ENCODE measurements around the gene EPHA7. TPM values are rescaled to one million over a fixed set of nuclear protein-coding genes. Genes with fewer than 3 reads are reported as not detected.

Gene EPHA7
- total RNA-seq (2021) (8.4 and 10.7 TPM in 2 replicates), Bru-seq, nascent RNA (percentile 67 among the genes with signal in this experiment), BruChase-seq, experiment 1, labeled RNA remaining after a 2-hour chase (percentile 57 among the genes with signal in this experiment), BruChase-seq, experiment 2, labeled RNA remaining after a 6-hour chase (percentile 49 among the genes with signal in this experiment)
- long read RNA-seq, full-length matches to known transcripts = 7 of 20 reads
- long read RNA-seq, partial matches to known transcripts = 5 of 20 reads
- long read RNA-seq, other reads (novel, unspliced or antisense) = 8 of 20 reads

GRCh38 chr6:93419304-93420162, at the start of gene EPHA7:
Gene EPHA7, minus strand, starts transcription at chr6:93419559. Its CDS starts 218 bp downstream, at chr6:93419341.
- H3K4me1 ChIP-seq (ENCODE audit: insufficient read depth, low read length, poor library complexity, severe bottlenecking) = peaks cover 29% of the 10 kb centered on the region
- intact Hi-C loops (cut with micrococcal nuclease; ENCODE audit: unreplicated experiment) = loop anchor here (2.0 to 10.0 kb wide), 3 partner anchors 331 to 833 kb away; no protein-coding TSS in a partner anchor
- BruUV-seq (replicated peaks) = no TSS peak
- peak within 1 kb of the TSS; percentile 79 for H3K27ac ChIP-seq (ENCODE audit: low read depth, low read length, poor library complexity, severe bottlenecking)
- no peaks in the 10 kb centered on the region for H3K36me3 ChIP-seq (ENCODE audit: insufficient read depth, low read length, poor library complexity, severe bottlenecking)
- DNase-seq (ENCODE audit: low spot score) = peak; percentile 98
- H3K27me3 ChIP-seq (replicated peaks; ENCODE audit: insufficient read depth, low read depth, low read length, poor library complexity) = peaks cover 4% of the 10 kb centered on the region
- H3K4me3 ChIP-seq (ENCODE audit: low read depth, low read length, poor library complexity, severe bottlenecking) = peak within 1 kb of the TSS; percentile 84
- CTCF ChIA-PET = interaction anchor here (0.6 kb wide), 1 partner anchor 640 kb away, joined by 8 read pairs; no protein-coding TSS in a partner anchor
- TF ChIP-seq CTCF (conservative IDR thresholded peaks at IDR 0.05; ENCODE audit: low read depth, low read length) (no peak), EZH2 (IDR thresholded peaks at IDR 0.05; ENCODE audit: borderline replicate concordance, low read depth, low read length, poor library complexity, severe bottlenecking) (no peak)
- POLR2A ChIA-PET (ENCODE audit: low non-redundant PET) = interaction anchor here (0.5 to 1.0 kb wide), 3 partner anchors 12 to 983 kb away, joined by 3 to 4 read pairs (median 4); no protein-coding TSS in a partner anchor
- no peaks in the 10 kb centered on the region for H3K9me3 ChIP-seq (ENCODE audit: low read depth, low read length, poor library complexity, severe bottlenecking)

GRCh38 chr6:93468291-93468690, 48.9 kb upstream of the EPHA7 start:
- no TSS peak for BruUV-seq (replicated peaks)
- TF ChIP-seq CTCF (conservative IDR thresholded peaks at IDR 0.05; ENCODE audit: low read depth, low read length) = no peak
- TF ChIP-seq EZH2 (IDR thresholded peaks at IDR 0.05; ENCODE audit: borderline replicate concordance, low read depth, low read length, poor library complexity, severe bottlenecking) = no peak
- Histone ChIP-seq H3K4me1 (ENCODE audit: insufficient read depth, low read length, poor library complexity, severe bottlenecking) (no peaks in the 10 kb centered on the region), H3K36me3 (ENCODE audit: insufficient read depth, low read length, poor library complexity, severe bottlenecking) (no peaks in the 10 kb centered on the region), H3K27ac (ENCODE audit: low read depth, low read length, poor library complexity, severe bottlenecking) (no peak overlapping the region), H3K27me3 (replicated peaks; ENCODE audit: insufficient read depth, low read depth, low read length, poor library complexity) (no peaks in the 10 kb centered on the region), H3K9me3 (ENCODE audit: low read depth, low read length, poor library complexity, severe bottlenecking) (no peaks in the 10 kb centered on the region), H3K4me3 (ENCODE audit: low read depth, low read length, poor library complexity, severe bottlenecking) (no peak overlapping the region)
- peak; percentile 6 for DNase-seq (ENCODE audit: low spot score)
- intact Hi-C loops (cut with micrococcal nuclease; ENCODE audit: unreplicated experiment) = no loop called here
- CTCF ChIA-PET = no interaction called here
- POLR2A ChIA-PET (ENCODE audit: low non-redundant PET) = no interaction called here

GRCh38 chr6:93454533-93454932, 35.2 kb upstream of the EPHA7 start:
- no TSS peak for BruUV-seq (replicated peaks)
- Histone ChIP-seq H3K27me3 (replicated peaks; ENCODE audit: insufficient read depth, low read depth, low read length, poor library complexity) (no peaks in the 10 kb centered on the region), H3K9me3 (ENCODE audit: low read depth, low read length, poor library complexity, severe bottlenecking) (no peaks in the 10 kb centered on the region), H3K4me3 (ENCODE audit: low read depth, low read length, poor library complexity, severe bottlenecking) (no peak overlapping the region), H3K36me3 (ENCODE audit: insufficient read depth, low read length, poor library complexity, severe bottlenecking) (no peaks in the 10 kb centered on the region), H3K27ac (ENCODE audit: low read depth, low read length, poor library complexity, severe bottlenecking) (no peak overlapping the region), H3K4me1 (ENCODE audit: insufficient read depth, low read length, poor library complexity, severe bottlenecking) (peaks cover 3% of the 10 kb centered on the region)
- POLR2A ChIA-PET (ENCODE audit: low non-redundant PET) = no interaction called here
- TF ChIP-seq CTCF (conservative IDR thresholded peaks at IDR 0.05; ENCODE audit: low read depth, low read length) = no peak
- no peak for TF ChIP-seq EZH2 (IDR thresholded peaks at IDR 0.05; ENCODE audit: borderline replicate concordance, low read depth, low read length, poor library complexity, severe bottlenecking)
- DNase-seq (ENCODE audit: low spot score) = no peak
- CTCF ChIA-PET = no interaction called here
- intact Hi-C loops (cut with micrococcal nuclease; ENCODE audit: unreplicated experiment) = no loop called here

Measured in A673 (cell line).